GM12878 (cell line): Measurements from ENCODE around the gene TOPORS.
"Not testable (repeated sequence)": the region's sequence is repeated elsewhere in the genome, so short reads cannot be mapped to it uniquely, and the experiment has no call there.

Experiments used
- RCOR1 ChIP-seq: conservative IDR thresholded peaks from 2 replicates; pipeline ENCODE4 v1.6.1; 2012; ENCODE audit warnings: low read depth, low read length, improper control_type of control experiment
- SRF ChIP-seq, 2 experiments: IDR thresholded peaks; 2 replicates each; pipeline ENCODE4 v1.6.1; 2011; ENCODE audit warnings: low read depth in 2 of 2, low read length in 2 of 2, mild to moderate bottlenecking in 1 of 2, moderate library complexity in 1 of 2
- TAF1 ChIP-seq: IDR thresholded peaks from 2 replicates; pipeline ENCODE4 v1.6.1; 2011; ENCODE audit warnings: mild to moderate bottlenecking, low read depth, low read length, borderline replicate concordance
- TF ChIP-seq, protein P1 (sequence below), 3 experiments: IDR thresholded peaks in 2 of 3; conservative IDR thresholded peaks in 1 of 3; 2 replicates each; pipeline ENCODE4 v1.5.1; 2011; ENCODE audit warnings: low read depth in 3 of 3, low read length in 3 of 3, mild to moderate bottlenecking in 3 of 3, control low read depth in 2 of 3, moderate library complexity in 2 of 3, inconsistent platforms in 1 of 3, mixed read lengths in 1 of 3; ENCODE audit not compliant: control insufficient read depth in 2 of 3, insufficient read depth in 1 of 3; ENCODE audit errors: extremely low read depth in 1 of 3

- not testable (repeated sequence) for TF ChIP-seq SRF (IDR thresholded peaks at IDR 0.05; ENCODE audit: low read depth in 2 of 2, low read length in 2 of 2); RCOR1; TAF1
- TF ChIP-seq, protein P1, sequence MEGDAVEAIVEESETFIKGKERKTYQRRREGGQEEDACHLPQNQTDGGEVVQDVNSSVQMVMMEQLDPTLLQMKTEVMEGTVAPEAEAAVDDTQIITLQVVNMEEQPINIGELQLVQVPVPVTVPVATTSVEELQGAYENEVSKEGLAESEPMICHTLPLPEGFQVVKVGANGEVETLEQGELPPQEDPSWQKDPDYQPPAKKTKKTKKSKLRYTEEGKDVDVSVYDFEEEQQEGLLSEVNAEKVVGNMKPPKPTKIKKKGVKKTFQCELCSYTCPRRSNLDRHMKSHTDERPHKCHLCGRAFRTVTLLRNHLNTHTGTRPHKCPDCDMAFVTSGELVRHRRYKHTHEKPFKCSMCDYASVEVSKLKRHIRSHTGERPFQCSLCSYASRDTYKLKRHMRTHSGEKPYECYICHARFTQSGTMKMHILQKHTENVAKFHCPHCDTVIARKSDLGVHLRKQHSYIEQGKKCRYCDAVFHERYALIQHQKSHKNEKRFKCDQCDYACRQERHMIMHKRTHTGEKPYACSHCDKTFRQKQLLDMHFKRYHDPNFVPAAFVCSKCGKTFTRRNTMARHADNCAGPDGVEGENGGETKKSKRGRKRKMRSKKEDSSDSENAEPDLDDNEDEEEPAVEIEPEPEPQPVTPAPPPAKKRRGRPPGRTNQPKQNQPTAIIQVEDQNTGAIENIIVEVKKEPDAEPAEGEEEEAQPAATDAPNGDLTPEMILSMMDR (IDR thresholded peaks at IDR 0.05 in 2 of 3, conservative IDR thresholded peaks at IDR 0.05 in 1 of 3; ENCODE audit: control insufficient read depth in 2 of 3, extremely low read depth in 1 of 3, insufficient read depth in 1 of 3, low read depth in 3 of 3, low read length in 3 of 3), result not testable (repeated sequence)
These were observed 46.6 kb upstream of the TOPORS start for GRCh38 chr9:32599021-32599420.
